Breast epithelium (tissue), 3 donors: ENCODE data around the gene TFB2M.

Experiments used
- POLR2A ChIP-seq: fragments of 450-650 bp; IDR thresholded peaks from one replicate; pipeline ENCODE4 v1.6.1; 2016; ENCODE audit warnings: antibody characterized with exemption, mild to moderate bottlenecking, moderate library complexity
- POLR2AphosphoS5 ChIP-seq, 3 donors: sonication (generic); formaldehyde crosslinking; IDR thresholded peaks; one replicate each; pipeline ENCODE4 v1.6.1; 2017; ENCODE audit warnings: antibody characterized with exemption in 3 of 3
- TF ChIP-seq, protein P1 (sequence below), 3 donors: fragments of 450-650 bp; IDR thresholded peaks; one replicate each; pipeline ENCODE4 v1.5.1; 2016 to 2017; ENCODE audit warnings: antibody characterized with exemption in 3 of 3, mild to moderate bottlenecking in 3 of 3, moderate library complexity in 3 of 3

DNA sequence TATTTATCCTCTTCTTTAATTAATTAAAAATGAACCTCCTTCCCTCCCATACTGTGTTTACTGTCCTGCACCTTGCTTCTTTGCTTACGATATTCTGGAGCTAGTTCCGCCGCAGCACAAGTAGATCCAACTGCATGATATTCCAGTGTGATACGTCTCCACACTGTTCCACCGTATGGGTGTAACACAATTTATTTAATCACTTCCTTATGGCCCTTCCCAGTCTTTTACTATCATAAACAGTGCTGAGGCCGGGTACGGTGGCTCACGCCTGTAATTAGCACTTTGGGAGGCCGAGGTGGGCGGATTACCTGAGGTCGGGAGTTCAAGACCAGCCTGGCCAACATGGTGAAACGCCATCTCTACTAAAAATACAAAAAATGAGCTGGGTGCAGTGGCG lies 25.9 kb upstream of the TFB2M start:
- TF ChIP-seq, protein P1, sequence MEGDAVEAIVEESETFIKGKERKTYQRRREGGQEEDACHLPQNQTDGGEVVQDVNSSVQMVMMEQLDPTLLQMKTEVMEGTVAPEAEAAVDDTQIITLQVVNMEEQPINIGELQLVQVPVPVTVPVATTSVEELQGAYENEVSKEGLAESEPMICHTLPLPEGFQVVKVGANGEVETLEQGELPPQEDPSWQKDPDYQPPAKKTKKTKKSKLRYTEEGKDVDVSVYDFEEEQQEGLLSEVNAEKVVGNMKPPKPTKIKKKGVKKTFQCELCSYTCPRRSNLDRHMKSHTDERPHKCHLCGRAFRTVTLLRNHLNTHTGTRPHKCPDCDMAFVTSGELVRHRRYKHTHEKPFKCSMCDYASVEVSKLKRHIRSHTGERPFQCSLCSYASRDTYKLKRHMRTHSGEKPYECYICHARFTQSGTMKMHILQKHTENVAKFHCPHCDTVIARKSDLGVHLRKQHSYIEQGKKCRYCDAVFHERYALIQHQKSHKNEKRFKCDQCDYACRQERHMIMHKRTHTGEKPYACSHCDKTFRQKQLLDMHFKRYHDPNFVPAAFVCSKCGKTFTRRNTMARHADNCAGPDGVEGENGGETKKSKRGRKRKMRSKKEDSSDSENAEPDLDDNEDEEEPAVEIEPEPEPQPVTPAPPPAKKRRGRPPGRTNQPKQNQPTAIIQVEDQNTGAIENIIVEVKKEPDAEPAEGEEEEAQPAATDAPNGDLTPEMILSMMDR (IDR thresholded peaks at IDR 0.05) = no peak
- TF ChIP-seq POLR2AphosphoS5 (IDR thresholded peaks at IDR 0.05) (no peak), POLR2A (no peak)
